ENCODE results near the gene PHACTR1.

DNA sequence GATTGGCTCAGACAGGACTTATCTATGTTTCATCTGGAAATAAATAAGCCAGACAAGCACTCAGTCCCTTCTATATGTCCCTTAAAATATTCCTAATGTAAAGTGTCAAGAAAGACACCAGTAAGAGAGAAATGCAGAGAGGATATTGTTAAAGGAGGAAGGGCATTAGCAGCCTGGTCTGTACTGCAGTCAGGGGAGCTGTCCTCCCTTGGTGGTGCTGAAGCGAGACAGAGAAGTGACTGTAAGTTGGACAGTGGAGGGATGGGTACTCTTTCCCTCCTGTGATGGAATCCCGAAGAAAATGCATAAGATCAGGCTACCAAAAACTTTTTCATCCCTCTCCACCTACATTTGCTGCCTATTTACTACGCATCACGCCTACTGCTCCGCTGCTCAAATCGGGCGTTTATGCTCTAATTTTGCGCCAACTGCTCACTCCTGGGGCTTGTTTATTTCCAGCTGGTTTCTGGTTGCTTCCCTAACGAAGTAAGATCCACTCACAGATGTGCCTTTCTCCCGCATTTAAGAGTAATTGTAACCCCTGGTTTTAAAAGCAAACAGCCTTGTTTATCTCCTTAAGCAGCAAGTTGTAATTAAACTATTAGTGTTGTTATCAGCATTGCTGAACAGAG lies 35.2 kb downstream of the PHACTR1 start:
- TF ChIP-seq EZH2 (IDR thresholded peaks at IDR 0.05; ENCODE audit: insufficient read depth, poor library complexity, severe bottlenecking) (no peak), EZH2phosphoT487 (IDR thresholded peaks at IDR 0.05; ENCODE audit: insufficient read depth, low read depth) (no peak)

Measured in GM23248 (cell line).